Fibroblast of the aortic adventitia (primary cell): ENCODE results near the gene AGO3. TPM values are rescaled to one million over a fixed set of nuclear protein-coding genes. Genes with fewer than 3 reads are reported as not detected.

ENCODE experiments used
- DNase-seq: peaks from one replicate; pipeline ENCODE4 v3.0.0-alpha.2; 2010; ENCODE audit warnings: low read depth
- H3K4me3 ChIP-seq: 2 replicates; pipeline ENCODE4 v1.5.1; 2011; ENCODE audit warnings: low read depth, mild to moderate bottlenecking, control low read depth, low read length, moderate library complexity
- total RNA-seq: library from RNA; depleted of rRNA; stranded (reverse); fragments of >200 nt; gene quantifications from 2 replicates; pipeline ENCODE4 v1.2.3, GENCODE V29; 2012; ENCODE audit warnings: low replicate concordance
- TF ChIP-seq, protein P1 (sequence below): IDR thresholded peaks from 2 replicates; pipeline ENCODE4 v1.5.1; 2011; ENCODE audit warnings: mild to moderate bottlenecking, low read length, control low read depth, inconsistent platforms; ENCODE audit not compliant: insufficient read depth

AGO3 gene
- total RNA-seq, 1 donor = 17.5 TPM

- peak; percentile 55 for DNase-seq
- H3K4me3 ChIP-seq = no peak overlapping the region
- TF ChIP-seq, protein P1, sequence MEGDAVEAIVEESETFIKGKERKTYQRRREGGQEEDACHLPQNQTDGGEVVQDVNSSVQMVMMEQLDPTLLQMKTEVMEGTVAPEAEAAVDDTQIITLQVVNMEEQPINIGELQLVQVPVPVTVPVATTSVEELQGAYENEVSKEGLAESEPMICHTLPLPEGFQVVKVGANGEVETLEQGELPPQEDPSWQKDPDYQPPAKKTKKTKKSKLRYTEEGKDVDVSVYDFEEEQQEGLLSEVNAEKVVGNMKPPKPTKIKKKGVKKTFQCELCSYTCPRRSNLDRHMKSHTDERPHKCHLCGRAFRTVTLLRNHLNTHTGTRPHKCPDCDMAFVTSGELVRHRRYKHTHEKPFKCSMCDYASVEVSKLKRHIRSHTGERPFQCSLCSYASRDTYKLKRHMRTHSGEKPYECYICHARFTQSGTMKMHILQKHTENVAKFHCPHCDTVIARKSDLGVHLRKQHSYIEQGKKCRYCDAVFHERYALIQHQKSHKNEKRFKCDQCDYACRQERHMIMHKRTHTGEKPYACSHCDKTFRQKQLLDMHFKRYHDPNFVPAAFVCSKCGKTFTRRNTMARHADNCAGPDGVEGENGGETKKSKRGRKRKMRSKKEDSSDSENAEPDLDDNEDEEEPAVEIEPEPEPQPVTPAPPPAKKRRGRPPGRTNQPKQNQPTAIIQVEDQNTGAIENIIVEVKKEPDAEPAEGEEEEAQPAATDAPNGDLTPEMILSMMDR = no peak
Observed at GRCh38 chr1:36109041-36109679, 178.3 kb downstream of the AGO3 start.

- TF ChIP-seq, protein P1 = no peak
- H3K4me3 ChIP-seq = no peak overlapping the region
- DNase-seq = no peak
Observed at GRCh38 chr1:36111151-36111550, 180.2 kb downstream of the AGO3 start.

- TF ChIP-seq, protein P1 = no peak
- H3K4me3 ChIP-seq = no peak overlapping the region
- DNase-seq = no peak
Observed at GRCh38 chr1:36112823-36113222, 181.9 kb downstream of the AGO3 start.

GRCh38 chr1:36114371-36114770 is 183.5 kb downstream of the AGO3 start:
- no peak for DNase-seq
- TF ChIP-seq, protein P1 = no peak
- H3K4me3 ChIP-seq = no peak overlapping the region

DNA sequence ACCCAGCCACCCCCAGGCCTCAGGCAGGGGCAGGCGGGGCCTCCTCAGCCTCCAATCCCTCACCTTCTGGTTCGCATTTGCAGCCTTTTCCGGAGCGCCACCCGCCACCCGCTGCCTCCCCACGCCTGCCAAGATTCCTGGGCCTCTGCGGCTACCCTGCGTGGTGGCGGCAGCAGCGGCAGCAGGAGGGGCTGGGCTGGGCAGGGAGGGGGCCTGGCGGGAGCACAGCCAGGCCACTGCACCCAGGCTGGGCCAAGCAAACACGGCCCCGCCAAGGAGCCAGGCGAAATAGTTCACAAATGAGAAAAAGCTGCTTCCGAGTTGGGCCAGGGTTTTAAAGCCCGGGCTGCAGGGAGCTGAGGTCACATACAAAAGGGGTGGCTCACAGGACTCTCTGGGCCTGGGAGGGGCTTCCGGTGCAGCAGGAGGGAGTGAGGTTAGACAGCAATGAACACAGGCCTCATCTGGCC is 184.3 kb downstream of the AGO3 start:
- DNase-seq = peak; percentile 82
- H3K4me3 ChIP-seq = no peak overlapping the region
- TF ChIP-seq, protein P1 = no peak

- TF ChIP-seq, protein P1 = no peak
- DNase-seq = peak; percentile 52
- H3K4me3 ChIP-seq = no peak overlapping the region
Observed at GRCh38 chr1:36115931-36116330, 185.0 kb downstream of the AGO3 start.

DNA sequence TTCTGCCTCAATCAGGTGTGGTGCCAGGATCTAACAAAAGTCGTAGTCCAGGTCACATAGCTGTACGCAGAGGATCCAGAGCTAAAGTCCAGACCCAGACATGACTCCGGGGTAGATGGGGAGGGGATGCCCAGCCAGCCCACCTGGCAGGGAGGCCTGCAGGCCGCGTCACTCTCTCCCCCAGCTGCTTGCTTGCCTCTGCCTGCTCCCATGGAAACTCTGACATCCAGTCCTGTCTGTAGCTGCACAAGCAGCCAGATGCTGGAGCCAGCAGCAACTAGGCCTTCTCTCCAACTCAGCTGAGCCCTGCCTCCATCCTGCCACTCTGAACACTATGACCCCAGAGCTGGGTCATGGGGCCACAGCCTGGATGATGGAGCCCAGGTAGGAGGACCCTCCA is 186.0 kb downstream of the AGO3 start:
- TF ChIP-seq, protein P1 = no peak
- DNase-seq = no peak
- no peak overlapping the region for H3K4me3 ChIP-seq
